Thyroid gland (tissue), 4 donors: ENCODE data around the gene PTPN23.

Source experiments
- POLR2A ChIP-seq, 2 donors: fragments of 450-650 bp; IDR thresholded peaks; one replicate each; pipeline ENCODE4 v1.6.1; 2017; ENCODE audit warnings: antibody characterized with exemption in 2 of 2, mild to moderate bottlenecking in 2 of 2, moderate library complexity in 1 of 2
- TF ChIP-seq, protein P1 (sequence below), 6 experiments: fragments of 200-600 bp in 3 of 6; fragments of 450-650 bp in 3 of 6; sonication (generic) in 3 of 6; IDR thresholded peaks; one replicate each; pipeline ENCODE4 v1.5.1; 2016 to 2019; ENCODE audit warnings: antibody characterized with exemption in 6 of 6, mild to moderate bottlenecking in 2 of 6, inconsistent platforms in 1 of 6, moderate library complexity in 1 of 6

DNA sequence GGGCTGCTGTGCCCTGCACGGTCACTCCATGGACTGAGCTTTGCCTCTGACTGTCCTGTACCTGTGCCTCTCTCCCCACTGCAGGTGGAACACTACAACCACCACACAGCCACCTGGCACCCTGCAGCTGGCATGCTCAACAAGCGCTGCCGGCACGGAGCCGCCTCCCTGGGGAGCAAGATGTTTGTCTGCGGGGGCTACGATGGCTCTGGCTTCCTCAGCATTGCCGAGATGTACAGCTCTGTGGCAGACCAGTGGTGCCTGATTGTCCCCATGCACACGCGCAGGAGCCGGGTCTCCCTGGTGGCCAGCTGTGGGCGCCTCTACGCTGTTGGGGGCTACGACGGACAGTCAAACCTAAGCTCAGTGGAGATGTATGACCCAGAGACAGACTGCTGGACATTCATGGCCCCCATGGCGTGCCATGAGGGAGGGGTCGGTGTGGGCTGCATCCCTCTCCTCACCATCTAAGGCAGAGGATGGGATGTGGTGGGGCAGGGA is 37.3 kb upstream of the PTPN23 start:
- TF ChIP-seq, protein P1, sequence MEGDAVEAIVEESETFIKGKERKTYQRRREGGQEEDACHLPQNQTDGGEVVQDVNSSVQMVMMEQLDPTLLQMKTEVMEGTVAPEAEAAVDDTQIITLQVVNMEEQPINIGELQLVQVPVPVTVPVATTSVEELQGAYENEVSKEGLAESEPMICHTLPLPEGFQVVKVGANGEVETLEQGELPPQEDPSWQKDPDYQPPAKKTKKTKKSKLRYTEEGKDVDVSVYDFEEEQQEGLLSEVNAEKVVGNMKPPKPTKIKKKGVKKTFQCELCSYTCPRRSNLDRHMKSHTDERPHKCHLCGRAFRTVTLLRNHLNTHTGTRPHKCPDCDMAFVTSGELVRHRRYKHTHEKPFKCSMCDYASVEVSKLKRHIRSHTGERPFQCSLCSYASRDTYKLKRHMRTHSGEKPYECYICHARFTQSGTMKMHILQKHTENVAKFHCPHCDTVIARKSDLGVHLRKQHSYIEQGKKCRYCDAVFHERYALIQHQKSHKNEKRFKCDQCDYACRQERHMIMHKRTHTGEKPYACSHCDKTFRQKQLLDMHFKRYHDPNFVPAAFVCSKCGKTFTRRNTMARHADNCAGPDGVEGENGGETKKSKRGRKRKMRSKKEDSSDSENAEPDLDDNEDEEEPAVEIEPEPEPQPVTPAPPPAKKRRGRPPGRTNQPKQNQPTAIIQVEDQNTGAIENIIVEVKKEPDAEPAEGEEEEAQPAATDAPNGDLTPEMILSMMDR (IDR thresholded peaks at IDR 0.05), result no peak
- no peak for TF ChIP-seq POLR2A (IDR thresholded peaks at IDR 0.05)
